ENCODE measurements around the gene WDR20. TPM values are rescaled to one million over a fixed set of nuclear protein-coding genes. Genes with fewer than 3 reads are reported as not detected.

Gene WDR20
- total and polyA plus RNA-seq, 2 of the 4 experiments (the other 2 are of a cell fraction), result 20.3 to 27.4 TPM

- no peak overlapping the region for H2AFZ ChIP-seq (replicated peaks; ENCODE audit: low read length, poor library complexity)
- no peak overlapping the region for H4K8ac ChIP-seq (ENCODE audit: low read depth in 2 of 2, low read length in 2 of 2)
- no peak for ATAC-seq (ENCODE audit: low read depth)
- H3K23ac ChIP-seq (ENCODE audit: low read depth, low read length), result no peak overlapping the region
- no peak for DNase-seq
- intact Hi-C loops (cut with micrococcal nuclease), result no loop called here
- H3K4ac ChIP-seq (ENCODE audit: low read depth, low read length), result no peak overlapping the region
- no peak overlapping the region for H2BK20ac ChIP-seq (ENCODE audit: low read depth, low read length)
- peaks cover 3% of the 10 kb centered on the region; the same call in 1 of the 2 replicates for H3K36me3 ChIP-seq (ENCODE audit: control insufficient read depth, insufficient read depth, low read length)
- H3K9me1 ChIP-seq (ENCODE audit: insufficient read depth, low read length), result 0 out of 2 replicates have a peak, but pooled peaks cover 5% of the 10 kb centered on the region
- no peaks in the 10 kb centered on the region for H3K9me3 ChIP-seq (ENCODE audit: control insufficient read depth, insufficient read depth, low read length)
- no CpG with 5 or more reads among the region's 6 CpGs for WGBS, 2 experiments (ENCODE audit: extremely low coverage in 2 of 2, insufficient read length in 1 of 2)
- H3K4me3 ChIP-seq (ENCODE audit: insufficient read depth, low read depth, low read length), result no peak overlapping the region
- H3K56ac ChIP-seq (ENCODE audit: extremely low read depth, insufficient read depth, low read length), result no peak overlapping the region
- H4K91ac ChIP-seq (ENCODE audit: insufficient read depth, low read depth, low read length), result no peak overlapping the region
- H3K14ac ChIP-seq (replicated peaks; ENCODE audit: low read depth, low read length), result no peak overlapping the region
- H3K27ac ChIP-seq (ENCODE audit: insufficient read depth, low read length), result no peak overlapping the region
- H2BK5ac ChIP-seq (ENCODE audit: low read depth, low read length, poor library complexity, severe bottlenecking), result no peak overlapping the region
- H2BK15ac ChIP-seq (ENCODE audit: low read depth, low read length), result no peak overlapping the region
- H3K9ac ChIP-seq (ENCODE audit: low read depth, low read length), result no peak overlapping the region
- BruUV-seq (replicated peaks), result no TSS peak
- H2AK9ac ChIP-seq (replicated peaks; ENCODE audit: low read depth, low read length, poor library complexity), result no peak overlapping the region
- CTCF ChIA-PET, result no interaction called here
- H3K4me1 ChIP-seq (ENCODE audit: control insufficient read depth, insufficient read depth, low read length), result peaks cover 4% of the 10 kb centered on the region
- H3K79me1 ChIP-seq (ENCODE audit: low read depth in 1 of 2, low read length in 2 of 2), result peaks cover 0 to 3% of the 10 kb centered on the region in 2 experiments; a peak in 1 of 4 replicates
- POLR2A ChIA-PET (ENCODE audit: unreplicated experiment), result no interaction called here
- H4K5ac ChIP-seq (ENCODE audit: low read depth, low read length), result no peak overlapping the region
- in situ Hi-C loops (cut with MboI; ENCODE audit: low sequenced_read_pairs), result no loop called here
- H4K20me1 ChIP-seq (ENCODE audit: insufficient read depth, low read length), result no peaks in the 10 kb centered on the region
- dilution Hi-C loops (cut with HindIII; ENCODE audit: low sequenced_read_pairs, unreplicated experiment), result no loop called here
- no peak overlapping the region for H3K4me2 ChIP-seq (ENCODE audit: low read depth, low read length)
- H2AK5ac ChIP-seq (ENCODE audit: low read depth, low read length), result no peak overlapping the region
- H2BK120ac ChIP-seq (ENCODE audit: low read depth, low read length), result no peak overlapping the region
- TF ChIP-seq CTCF (conservative IDR thresholded peaks at IDR 0.05; ENCODE audit: low read depth, low read length) (no peak), BHLHE40 (IDR thresholded peaks at IDR 0.05; ENCODE audit: low read depth, low read length) (no peak), USF2 (IDR thresholded peaks at IDR 0.05; ENCODE audit: low read depth, low read length) (no peak), MAFK (IDR thresholded peaks at IDR 0.05; ENCODE audit: low read depth, low read length) (no peak), RAD21 (IDR thresholded peaks at IDR 0.05; ENCODE audit: low read length) (no peak), MXI1 (IDR thresholded peaks at IDR 0.05; ENCODE audit: borderline replicate concordance, low read depth, low read length) (no peak), RCOR1 (IDR thresholded peaks at IDR 0.05; ENCODE audit: insufficient replicate concordance, low read length) (no peak), FOS (IDR thresholded peaks at IDR 0.05; ENCODE audit: low read depth, low read length) (no peak), CHD1 (IDR thresholded peaks at IDR 0.05; ENCODE audit: low read depth, low read length) (no peak), ELK1 (IDR thresholded peaks at IDR 0.05; ENCODE audit: borderline replicate concordance, low read depth, low read length) (no peak), MAZ (IDR thresholded peaks at IDR 0.05; ENCODE audit: borderline replicate concordance, low read depth, low read length) (no peak), CEBPB (IDR thresholded peaks at IDR 0.05; ENCODE audit: low read depth, low read length) (no peak)
- H3K18ac ChIP-seq (ENCODE audit: low read depth, low read length), result no peak overlapping the region
- no peaks in the 10 kb centered on the region for H3K27me3 ChIP-seq (ENCODE audit: control insufficient read depth, insufficient read depth, low read length)
These were observed 93.4 kb downstream of the WDR20 start for GRCh38 chr14:102233081-102233480.
